ENCODE results near the gene FSHR.

Gene FSHR

DNA sequence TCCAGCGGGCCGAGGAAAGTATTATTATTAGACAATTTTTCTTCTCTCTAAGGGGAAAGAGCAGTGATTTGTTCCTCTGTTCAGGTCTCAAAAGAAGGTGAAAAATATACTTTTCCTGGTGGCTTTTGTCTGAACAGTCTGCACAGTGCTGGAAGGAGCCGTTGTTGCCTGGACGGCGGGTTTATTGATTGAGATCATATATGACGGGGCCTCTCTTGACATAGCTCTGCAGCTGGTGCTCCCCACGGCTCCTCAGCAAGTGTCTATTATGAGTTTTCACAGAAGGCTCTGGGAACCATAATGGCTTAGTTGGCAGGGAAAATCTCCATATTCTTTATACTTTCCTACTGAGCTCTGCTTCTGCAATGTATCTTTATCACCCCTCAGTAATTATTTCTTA, 42.9 kb downstream of the FSHR start:
- no peak for DNase-seq (ENCODE audit: low read depth in 3 of 3, low spot score in 1 of 3)

- no peak for DNase-seq (ENCODE audit: low read depth in 3 of 3, low spot score in 1 of 3)
These were observed 43.3 kb downstream of the FSHR start for GRCh38 chr2:49111006-49111405.

DNA sequence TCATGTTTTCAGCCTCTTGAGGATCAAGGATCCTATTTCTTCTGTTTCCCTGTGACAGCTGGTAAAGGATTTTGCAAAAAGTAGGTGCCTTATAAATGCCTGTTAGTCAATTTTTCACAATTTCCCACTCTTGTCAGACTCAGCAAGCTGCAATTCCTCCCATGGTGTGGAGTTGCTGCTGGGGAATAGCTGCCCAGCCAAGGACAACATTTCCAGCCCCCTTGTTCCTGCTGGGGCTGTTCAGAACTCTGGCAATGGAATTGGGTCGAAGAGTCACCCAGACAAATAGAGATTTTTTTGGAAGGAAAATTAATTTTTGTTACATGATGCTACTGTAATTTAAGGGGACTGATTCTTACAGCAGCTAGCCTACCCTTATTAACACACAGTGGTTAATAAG, 43.7 kb downstream of the FSHR start:
- no peak for DNase-seq (ENCODE audit: low read depth in 3 of 3, low spot score in 1 of 3)

DNA sequence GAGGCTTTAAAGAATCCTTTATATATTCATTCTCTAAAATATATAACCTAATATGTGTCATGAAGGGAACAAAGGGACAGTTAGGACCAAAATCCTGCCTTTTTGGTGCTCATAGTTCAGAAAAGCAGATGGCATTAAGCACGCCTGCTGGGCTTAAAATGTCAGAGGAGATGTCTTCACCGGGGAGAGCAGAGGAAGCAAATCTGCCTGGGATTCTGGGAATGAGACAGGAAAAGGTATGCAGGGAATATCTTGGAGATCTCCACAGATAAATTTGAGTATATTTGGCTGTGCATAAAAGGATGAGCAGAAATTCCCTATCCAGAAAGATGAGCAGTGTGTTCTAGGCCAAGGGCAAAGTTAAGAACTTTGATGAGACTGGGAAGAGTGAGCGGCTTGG, 45.5 kb downstream of the FSHR start:
- no peak for DNase-seq (ENCODE audit: low read depth in 3 of 3, low spot score in 1 of 3)

GRCh38 chr2:49108436-49108835, 45.9 kb downstream of the FSHR start:
- no peak for DNase-seq (ENCODE audit: low read depth in 3 of 3, low spot score in 1 of 3)

DNA sequence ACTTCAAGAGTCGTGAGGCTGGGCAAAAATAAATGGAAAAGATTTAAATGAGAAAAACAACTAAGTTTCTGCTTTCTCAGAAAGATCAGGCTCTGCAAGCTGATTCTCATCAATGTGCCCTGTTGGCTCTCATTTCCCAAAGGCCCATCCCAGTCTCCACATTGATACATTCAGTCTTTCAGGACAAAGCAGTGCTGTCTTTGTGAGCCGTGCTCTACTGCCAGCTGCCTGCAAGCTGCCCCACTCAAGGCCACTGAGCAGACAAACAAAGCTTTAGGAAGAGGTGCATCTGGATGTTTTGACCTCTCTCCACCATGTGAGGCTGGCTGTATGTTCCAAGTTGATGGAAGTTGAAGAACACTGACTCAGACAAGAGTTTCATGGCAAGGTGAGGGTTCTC, 48.8 kb downstream of the FSHR start:
- DNase-seq (ENCODE audit: low read depth in 3 of 3, low spot score in 1 of 3), result no peak

DNA sequence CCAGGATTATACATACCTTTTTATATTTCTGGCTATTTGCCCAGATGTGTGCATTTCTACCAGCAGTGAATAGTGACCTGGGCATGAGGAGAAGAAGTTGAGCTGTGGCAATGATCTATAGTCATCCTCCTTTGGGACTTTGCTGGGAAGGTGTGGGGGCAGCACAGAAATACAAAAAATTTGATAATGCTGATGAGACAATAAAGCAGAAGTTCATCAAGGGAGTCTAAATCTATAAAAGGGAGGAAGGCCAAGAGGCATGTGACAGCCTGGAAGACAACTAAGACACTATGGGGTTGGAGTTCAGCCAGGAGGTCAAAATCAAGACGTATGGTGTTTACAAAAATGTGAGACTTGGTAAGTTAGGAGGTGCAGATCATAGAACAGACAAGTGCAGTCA, 52.2 kb downstream of the FSHR start:
- no peak for DNase-seq (ENCODE audit: low read depth in 3 of 3, low spot score in 1 of 3)

- no peak for DNase-seq (ENCODE audit: low read depth in 3 of 3, low spot score in 1 of 3)
These were observed 73.6 kb downstream of the FSHR start for GRCh38 chr2:49080681-49081080.

GRCh38 chr2:49070716-49071115, 83.6 kb downstream of the FSHR start:
- DNase-seq (ENCODE audit: low read depth in 3 of 3, low spot score in 1 of 3), result no peak

- no peak for DNase-seq (ENCODE audit: low read depth in 3 of 3, low spot score in 1 of 3)
These were observed 84.5 kb downstream of the FSHR start for GRCh38 chr2:49069829-49070228.

- DNase-seq (ENCODE audit: low read depth in 3 of 3, low spot score in 1 of 3), result no peak
These were observed 85.7 kb downstream of the FSHR start for GRCh38 chr2:49068613-49069012.

DNA sequence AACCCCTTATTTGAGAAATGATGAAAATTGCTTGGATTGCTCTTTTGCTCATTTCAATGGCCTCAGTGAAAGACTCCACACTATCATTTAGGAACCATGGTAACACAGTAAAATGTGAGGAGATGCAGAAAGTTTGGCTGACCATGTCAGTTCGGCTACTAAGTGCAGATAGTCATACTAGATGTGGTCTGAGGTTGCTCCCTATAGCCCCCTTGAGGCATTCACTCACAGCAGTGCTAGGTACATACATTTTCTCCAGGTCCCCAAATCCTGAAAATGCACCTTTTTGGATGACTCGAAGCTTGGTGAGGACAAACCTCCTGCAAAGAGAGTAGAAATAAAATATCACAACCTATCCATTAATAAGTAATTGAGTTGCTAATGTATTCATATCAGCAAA, 86.3 kb downstream of the FSHR start:
- no peak for DNase-seq (ENCODE audit: low read depth in 3 of 3, low spot score in 1 of 3)

DNA sequence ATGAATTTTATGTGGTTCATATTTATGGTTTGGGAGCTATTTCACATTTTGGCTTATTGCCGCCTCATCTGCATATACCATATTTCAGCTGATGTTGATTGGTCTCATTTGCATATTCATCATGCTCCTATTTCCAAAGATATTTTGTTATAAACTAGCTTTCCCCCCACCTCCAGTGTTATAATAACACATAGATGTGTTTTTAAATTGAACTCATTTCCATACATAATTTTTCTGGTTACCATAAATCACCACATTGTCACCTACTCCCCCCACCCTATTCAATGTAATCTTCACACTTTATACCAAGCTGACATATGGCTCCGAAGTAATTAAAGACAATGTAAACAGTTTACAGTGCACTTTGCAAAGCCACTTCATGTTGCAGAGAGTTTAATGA, 101.2 kb downstream of the FSHR start:
- no peak for DNase-seq (ENCODE audit: low read depth in 3 of 3, low spot score in 1 of 3)

- no peak for DNase-seq (ENCODE audit: low read depth in 3 of 3, low spot score in 1 of 3)
These were observed 104.0 kb downstream of the FSHR start for GRCh38 chr2:49050265-49050664.

GRCh38 chr2:49049161-49049560, 105.2 kb downstream of the FSHR start:
- no peak for DNase-seq (ENCODE audit: low read depth in 3 of 3, low spot score in 1 of 3)

GRCh38 chr2:49045083-49045482, 109.2 kb downstream of the FSHR start:
- no peak for DNase-seq (ENCODE audit: low read depth in 3 of 3, low spot score in 1 of 3)

DNA sequence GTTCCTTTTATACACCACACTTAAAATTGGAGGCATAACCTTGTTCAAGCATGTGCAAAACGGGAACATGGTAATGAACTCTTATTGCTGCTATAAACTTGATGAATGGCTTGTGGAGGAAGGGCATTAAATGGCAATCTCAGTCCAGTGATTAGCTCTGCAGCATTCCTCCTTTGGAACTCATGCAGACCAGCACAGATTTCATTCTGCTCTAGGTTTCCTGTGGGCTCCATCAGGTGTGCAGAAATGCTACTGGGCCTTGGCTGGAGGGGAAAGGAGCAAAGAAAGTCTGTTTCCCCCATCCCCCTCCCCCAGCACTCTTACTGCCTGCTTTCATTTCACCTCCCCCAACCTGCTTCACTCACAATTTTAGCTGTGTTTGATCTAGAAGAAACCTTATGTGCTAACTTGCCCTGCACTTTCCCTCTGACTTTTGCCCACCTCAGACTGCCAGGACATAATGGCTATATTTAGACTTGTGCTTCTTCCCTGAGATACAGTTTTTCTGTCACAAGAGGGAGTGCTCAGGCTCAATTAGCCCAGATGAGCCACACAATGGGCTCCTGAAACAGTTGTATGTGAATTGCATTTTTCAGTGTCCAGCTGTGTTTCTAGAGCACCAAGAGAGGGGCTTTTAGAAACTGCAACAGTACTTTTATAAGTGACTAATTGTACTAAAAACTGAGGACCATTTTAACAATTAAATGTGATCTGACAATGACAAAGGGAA, 109.8 kb downstream of the FSHR start:
- DNase-seq (ENCODE audit: low read depth in 3 of 3, low spot score in 1 of 3), result no peak

- DNase-seq (ENCODE audit: low read depth in 3 of 3, low spot score in 1 of 3), result no peak
These were observed 110.8 kb downstream of the FSHR start for GRCh38 chr2:49043405-49043982.

- DNase-seq (ENCODE audit: low read depth in 3 of 3, low spot score in 1 of 3), result no peak
These were observed 111.8 kb downstream of the FSHR start for GRCh38 chr2:49042488-49042887.

GRCh38 chr2:49041061-49041460, 113.3 kb downstream of the FSHR start:
- DNase-seq (ENCODE audit: low read depth in 3 of 3, low spot score in 1 of 3), result no peak

DNA sequence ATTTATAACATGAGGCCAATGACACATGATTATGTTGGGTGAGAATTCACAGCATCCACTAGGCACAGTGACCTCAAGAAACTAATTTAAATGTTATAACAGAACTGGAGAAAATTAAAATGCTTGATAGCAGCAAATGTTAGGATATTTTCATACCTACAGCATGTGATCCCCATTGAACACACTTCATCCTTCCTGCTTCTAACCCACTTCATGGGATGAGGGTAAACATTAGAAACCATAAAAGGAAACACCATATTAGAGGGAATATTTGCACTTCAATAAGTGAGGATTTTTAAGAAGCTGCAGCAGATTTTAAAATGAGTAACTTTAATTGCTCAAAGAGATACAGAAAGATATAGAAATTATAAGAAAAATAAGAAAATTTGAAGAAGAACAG, 117.1 kb downstream of the FSHR start:
- no peak for DNase-seq (ENCODE audit: low read depth in 3 of 3, low spot score in 1 of 3)

DNA sequence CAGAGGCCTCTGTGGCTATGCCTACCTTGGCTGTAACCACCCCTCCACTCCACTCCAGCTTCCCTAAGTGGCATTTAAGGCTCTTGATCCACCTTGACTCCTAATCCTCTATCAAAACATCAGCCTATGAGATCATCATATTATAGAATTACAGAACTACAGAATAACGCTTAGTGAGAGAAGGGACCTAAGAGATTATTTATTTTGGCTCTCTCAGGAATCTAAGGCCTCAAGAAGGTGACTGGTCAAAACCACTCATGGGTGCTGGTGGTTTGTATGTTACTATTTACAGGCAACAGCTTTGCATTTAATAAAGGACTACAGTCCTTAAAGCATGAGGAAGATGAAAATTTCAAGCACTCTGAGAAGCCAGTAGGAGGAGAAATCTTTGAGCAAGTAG, 118.8 kb downstream of the FSHR start:
- no peak for DNase-seq (ENCODE audit: low read depth in 3 of 3, low spot score in 1 of 3)
